ENCODE measurements around the gene PCDHGA7.
A peak's percentile ranks its signal among the peaks of the same experiment; 100 is the strongest.

Gene PCDHGA7

DNA sequence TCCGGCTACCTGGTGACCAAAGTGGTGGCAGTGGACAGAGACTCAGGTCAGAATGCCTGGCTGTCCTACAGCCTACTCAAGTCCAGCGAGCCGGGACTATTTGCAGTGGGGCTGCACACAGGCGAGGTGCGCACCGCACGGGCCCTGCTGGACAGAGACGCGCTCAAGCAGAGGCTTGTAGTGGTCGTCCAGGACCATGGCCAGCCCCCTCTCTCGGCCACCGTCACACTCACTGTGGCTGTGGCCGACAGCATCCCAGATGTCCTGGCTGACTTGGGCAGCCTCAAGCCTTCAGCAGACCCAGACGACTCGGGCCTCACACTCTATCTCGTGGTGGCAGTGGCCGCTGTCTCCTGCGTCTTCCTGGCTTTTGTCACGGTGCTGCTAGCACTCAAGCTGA, 25.6 kb upstream of the PCDHGA7 start:
- H3K4me3 ChIP-seq (ENCODE audit: low read length) = no peak overlapping the region
- TF ChIP-seq, protein P1, sequence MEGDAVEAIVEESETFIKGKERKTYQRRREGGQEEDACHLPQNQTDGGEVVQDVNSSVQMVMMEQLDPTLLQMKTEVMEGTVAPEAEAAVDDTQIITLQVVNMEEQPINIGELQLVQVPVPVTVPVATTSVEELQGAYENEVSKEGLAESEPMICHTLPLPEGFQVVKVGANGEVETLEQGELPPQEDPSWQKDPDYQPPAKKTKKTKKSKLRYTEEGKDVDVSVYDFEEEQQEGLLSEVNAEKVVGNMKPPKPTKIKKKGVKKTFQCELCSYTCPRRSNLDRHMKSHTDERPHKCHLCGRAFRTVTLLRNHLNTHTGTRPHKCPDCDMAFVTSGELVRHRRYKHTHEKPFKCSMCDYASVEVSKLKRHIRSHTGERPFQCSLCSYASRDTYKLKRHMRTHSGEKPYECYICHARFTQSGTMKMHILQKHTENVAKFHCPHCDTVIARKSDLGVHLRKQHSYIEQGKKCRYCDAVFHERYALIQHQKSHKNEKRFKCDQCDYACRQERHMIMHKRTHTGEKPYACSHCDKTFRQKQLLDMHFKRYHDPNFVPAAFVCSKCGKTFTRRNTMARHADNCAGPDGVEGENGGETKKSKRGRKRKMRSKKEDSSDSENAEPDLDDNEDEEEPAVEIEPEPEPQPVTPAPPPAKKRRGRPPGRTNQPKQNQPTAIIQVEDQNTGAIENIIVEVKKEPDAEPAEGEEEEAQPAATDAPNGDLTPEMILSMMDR (IDR thresholded peaks at IDR 0.05; ENCODE audit: insufficient read depth, low read depth, low read length, missing control alignments) = no peak
- DNase-seq (ENCODE audit: low read depth) = no peak

DNA sequence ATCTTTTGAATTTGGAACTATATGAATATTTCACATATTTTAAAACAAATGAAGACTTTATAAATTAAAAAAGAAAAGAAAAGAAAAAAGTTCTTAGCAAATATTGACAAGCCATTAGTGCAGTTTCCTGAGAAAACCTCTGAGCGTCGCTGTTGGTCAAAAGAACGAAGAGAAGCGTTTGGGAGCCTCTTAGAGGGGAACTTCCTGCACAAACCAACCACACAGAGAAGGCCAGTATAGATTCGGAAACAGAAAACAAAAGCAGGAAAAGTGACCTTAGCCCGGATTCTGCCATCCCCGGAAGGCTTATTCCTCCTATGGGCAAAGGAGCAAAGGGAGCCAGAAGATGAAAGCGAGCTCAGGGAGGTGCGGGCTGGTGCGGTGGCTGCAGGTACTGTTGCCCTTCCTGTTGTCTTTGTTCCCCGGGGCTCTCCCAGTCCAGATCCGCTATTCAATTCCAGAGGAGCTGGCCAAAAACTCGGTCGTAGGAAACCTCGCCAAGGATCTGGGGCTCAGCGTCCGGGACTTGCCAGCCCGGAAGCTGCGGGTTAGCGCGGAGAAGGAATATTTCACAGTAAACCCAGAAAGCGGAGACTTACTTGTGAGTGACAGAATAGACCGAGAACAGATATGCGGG, 22.6 kb upstream of the PCDHGA7 start, which contains the start of gene PCDHGB2:
Gene PCDHGB2, plus strand, starts transcription at position 205 of the 637 bp plus-strand sequence. Its CDS starts 142 bp downstream, at position 347.
- TF ChIP-seq, protein P1 (IDR thresholded peaks at IDR 0.05; ENCODE audit: insufficient read depth, low read depth, low read length, missing control alignments) = no peak
- DNase-seq (ENCODE audit: low read depth) = peak; percentile 10
- no peak within 1 kb of the TSS for H3K4me3 ChIP-seq (ENCODE audit: low read length)

DNA sequence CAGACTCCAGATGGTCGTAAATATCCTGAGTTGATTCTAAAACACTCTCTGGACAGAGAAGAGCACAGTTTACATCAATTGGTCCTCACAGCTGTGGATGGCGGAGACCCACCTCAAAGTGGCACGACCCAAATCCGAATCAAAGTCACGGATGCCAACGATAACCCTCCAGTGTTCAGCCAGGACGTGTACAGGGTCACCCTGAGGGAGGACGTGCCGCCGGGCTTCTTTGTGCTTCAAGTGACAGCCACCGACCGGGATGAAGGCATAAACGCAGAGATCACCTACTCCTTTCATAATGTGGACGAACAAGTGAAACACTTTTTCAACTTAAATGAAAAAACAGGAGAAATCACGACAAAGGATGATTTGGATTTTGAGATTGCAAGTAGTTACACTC, 21.9 kb upstream of the PCDHGA7 start:
- TF ChIP-seq, protein P1 (IDR thresholded peaks at IDR 0.05; ENCODE audit: insufficient read depth, low read depth, low read length, missing control alignments) = no peak
- no peak for DNase-seq (ENCODE audit: low read depth)
- no peak overlapping the region for H3K4me3 ChIP-seq (ENCODE audit: low read length)

DNA sequence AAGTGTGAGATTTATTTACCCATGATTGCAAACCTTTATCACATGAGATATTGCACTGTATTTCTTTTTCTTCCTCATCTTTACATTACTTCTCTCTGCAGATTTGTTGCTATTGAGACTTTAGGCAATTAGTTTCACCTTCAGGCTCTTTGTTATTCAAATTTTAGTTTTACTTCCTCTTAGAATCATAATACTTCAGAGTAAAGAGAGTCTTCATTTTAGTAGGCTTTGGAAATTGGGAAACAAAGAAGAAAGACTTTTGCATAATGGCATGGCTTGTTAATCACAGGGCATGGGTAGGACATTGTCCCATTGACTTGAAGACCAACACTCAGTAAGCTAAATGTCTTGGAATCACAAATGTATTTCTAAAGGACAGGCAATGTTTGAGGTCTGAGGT, 19.8 kb upstream of the PCDHGA7 start:
- no peak for DNase-seq (ENCODE audit: low read depth)
- TF ChIP-seq, protein P1 (IDR thresholded peaks at IDR 0.05; ENCODE audit: insufficient read depth, low read depth, low read length, missing control alignments) = no peak
- H3K4me3 ChIP-seq (ENCODE audit: low read length) = no peak overlapping the region

DNA sequence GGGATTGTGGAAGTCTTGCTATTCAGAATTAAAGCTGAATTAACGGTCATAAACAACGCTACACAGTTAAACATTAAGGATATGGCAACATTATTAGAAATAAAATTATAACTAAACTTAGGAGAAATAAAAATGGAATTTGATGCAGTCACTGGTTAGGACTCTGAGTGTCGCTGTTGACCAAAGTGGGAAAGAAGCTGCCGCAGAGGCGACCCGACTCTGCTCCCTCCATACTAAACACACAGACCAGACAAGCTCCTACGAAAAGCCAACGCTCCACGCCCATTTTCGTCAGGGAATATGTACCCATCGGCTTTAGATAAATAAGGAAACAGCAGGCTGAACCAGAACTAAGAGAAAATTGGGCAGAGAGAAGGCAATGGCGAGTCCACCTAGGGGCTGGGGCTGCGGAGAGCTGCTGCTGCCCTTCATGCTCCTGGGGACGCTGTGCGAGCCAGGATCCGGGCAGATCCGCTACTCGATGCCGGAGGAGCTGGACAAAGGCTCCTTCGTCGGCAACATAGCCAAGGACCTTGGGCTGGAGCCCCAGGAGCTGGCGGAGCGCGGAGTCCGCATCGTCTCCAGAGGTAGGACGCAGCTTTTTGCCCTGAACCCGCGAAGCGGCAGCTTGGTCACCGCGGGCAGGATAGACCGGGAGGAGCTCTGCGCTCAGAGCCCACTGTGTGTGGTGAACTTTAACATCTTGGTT, 18.4 kb upstream of the PCDHGA7 start, which contains the start of gene PCDHGA5:
Gene PCDHGA5, plus strand, starts transcription at position 211 of the 709 bp plus-strand sequence. Its CDS starts 169 bp downstream, at position 380.
- no peak for DNase-seq (ENCODE audit: low read depth)

DNA sequence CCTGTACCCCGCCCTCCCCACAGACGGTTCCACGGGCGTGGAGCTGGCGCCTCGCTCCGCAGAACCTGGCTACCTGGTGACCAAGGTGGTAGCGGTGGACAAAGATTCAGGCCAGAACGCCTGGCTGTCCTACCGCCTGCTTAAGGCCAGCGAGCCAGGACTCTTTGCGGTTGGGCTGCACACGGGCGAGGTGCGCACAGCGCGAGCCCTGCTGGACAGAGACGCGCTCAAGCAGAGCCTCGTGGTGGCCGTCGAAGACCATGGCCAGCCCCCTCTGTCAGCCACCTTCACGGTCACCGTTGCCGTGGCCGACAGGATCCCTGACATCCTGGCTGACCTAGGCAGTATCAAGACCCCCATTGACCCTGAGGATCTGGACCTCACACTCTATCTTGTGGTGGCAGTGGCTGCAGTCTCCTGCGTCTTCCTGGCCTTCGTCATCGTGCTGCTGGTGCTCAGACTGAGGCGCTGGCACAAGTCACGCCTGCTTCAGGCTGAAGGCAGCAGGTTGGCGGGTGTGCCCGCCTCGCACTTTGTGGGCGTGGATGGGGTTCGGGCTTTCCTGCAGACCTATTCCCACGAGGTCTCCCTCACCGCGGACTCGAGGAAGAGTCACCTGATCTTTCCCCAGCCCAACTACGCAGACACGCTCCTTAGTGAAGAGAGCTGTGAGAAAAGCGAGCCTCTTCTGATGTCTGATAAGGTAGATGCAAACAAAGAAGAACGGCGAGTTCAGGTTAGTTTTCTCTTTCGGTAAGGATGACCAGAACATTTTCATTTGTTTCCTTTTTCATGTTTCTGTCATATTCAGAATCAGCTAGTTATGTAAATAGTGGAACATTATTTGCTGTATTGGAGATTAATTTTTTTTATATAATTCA, 16.3 kb upstream of the PCDHGA7 start:
- no peak for DNase-seq (ENCODE audit: low read depth)
- H3K4me3 ChIP-seq (ENCODE audit: low read length) = no peak overlapping the region
- TF ChIP-seq, protein P1 (IDR thresholded peaks at IDR 0.05; ENCODE audit: insufficient read depth, low read depth, low read length, missing control alignments) = no peak

More for the DNA sequence above, 18.4 kb upstream of the PCDHGA7 start, which contains the start of gene PCDHGA5:
- H3K4me3 ChIP-seq (ENCODE audit: low read length) = no peak within 1 kb of the TSS
- TF ChIP-seq, protein P1 (IDR thresholded peaks at IDR 0.05; ENCODE audit: insufficient read depth, low read depth, low read length, missing control alignments) = no peak

All from epithelial cell of esophagus (primary cell).